Tibial nerve (tissue), 4 donors: ENCODE data around the gene HEPHL1.

Experiments used
- EP300 ChIP-seq, 2 donors: sonication (generic); formaldehyde crosslinking; IDR thresholded peaks; one replicate each; pipeline ENCODE4 v1.6.1; 2017; ENCODE audit warnings: antibody characterized with exemption in 2 of 2, mild to moderate bottlenecking in 1 of 2
- POLR2A ChIP-seq, 2 donors: fragments of 450-650 bp; IDR thresholded peaks; one replicate each; pipeline ENCODE4 v1.6.1; 2017; ENCODE audit warnings: antibody characterized with exemption in 2 of 2, mild to moderate bottlenecking in 2 of 2, moderate library complexity in 2 of 2
- TF ChIP-seq, protein P1 (sequence below), 5 experiments: fragments of 200-600 bp in 3 of 5; fragments of 450-650 bp in 2 of 5; sonication (generic) in 3 of 5; IDR thresholded peaks; one replicate each; pipeline ENCODE4 v1.5.1; 2016 to 2019; ENCODE audit warnings: antibody characterized with exemption in 5 of 5, mild to moderate bottlenecking in 3 of 5, moderate library complexity in 2 of 5

DNA sequence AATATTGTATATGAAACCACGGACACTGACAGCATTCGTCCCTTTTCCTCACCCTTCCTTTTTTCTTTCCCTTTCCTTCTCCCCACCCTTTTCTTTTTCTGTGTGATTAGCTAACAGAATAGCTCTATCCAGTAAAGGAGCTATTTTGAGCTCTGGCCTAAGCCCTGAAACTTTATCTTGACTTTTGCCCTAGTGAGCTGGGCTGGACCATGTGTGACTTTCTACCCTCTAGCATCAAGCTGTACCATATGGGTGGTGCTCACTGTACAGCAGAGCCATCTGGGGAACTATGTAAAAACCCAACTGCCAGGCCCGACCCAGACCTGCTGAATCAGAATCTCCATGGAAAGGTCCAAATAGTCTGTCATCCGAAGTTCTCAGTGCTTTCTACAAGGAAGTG lies 85.6 kb downstream of the HEPHL1 start:
- TF ChIP-seq, protein P1, sequence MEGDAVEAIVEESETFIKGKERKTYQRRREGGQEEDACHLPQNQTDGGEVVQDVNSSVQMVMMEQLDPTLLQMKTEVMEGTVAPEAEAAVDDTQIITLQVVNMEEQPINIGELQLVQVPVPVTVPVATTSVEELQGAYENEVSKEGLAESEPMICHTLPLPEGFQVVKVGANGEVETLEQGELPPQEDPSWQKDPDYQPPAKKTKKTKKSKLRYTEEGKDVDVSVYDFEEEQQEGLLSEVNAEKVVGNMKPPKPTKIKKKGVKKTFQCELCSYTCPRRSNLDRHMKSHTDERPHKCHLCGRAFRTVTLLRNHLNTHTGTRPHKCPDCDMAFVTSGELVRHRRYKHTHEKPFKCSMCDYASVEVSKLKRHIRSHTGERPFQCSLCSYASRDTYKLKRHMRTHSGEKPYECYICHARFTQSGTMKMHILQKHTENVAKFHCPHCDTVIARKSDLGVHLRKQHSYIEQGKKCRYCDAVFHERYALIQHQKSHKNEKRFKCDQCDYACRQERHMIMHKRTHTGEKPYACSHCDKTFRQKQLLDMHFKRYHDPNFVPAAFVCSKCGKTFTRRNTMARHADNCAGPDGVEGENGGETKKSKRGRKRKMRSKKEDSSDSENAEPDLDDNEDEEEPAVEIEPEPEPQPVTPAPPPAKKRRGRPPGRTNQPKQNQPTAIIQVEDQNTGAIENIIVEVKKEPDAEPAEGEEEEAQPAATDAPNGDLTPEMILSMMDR (IDR thresholded peaks at IDR 0.05): no peak
- TF ChIP-seq POLR2A (IDR thresholded peaks at IDR 0.05) (no peak), EP300 (IDR thresholded peaks at IDR 0.05) (no peak)
